HCT116 (cell line): ENCODE results near the gene SEC61G. TPM values are rescaled to one million over a fixed set of nuclear protein-coding genes. Genes with fewer than 3 reads are reported as not detected.

ENCODE experiments used
- ATAC-seq: fragments of 200-7000 bp; cut with Tn5 transposase; 2 replicates; pipeline ENCODE4 v1.9.1; 2020; ENCODE audit warnings: mild to moderate bottlenecking, moderate library complexity
- BruUV-seq: library from RNA; stranded (reverse); fragments of 400-500 nt; replicated peaks from 2 replicates; lab custom pipeline; 2021; lab: Mats Ljungman, UMichigan
- CTCF ChIA-PET: fragments of 300-600 bp; sonication (Branson Sonifier 250); formaldehyde crosslinking; loops from one replicate; lab custom pipeline; 2021; ENCODE audit warnings: antibody characterized with exemption; lab: Charles Lee
- POLR2A ChIA-PET: fragments of 300-600, 350-600 bp; sonication (Branson Sonifier 250); formaldehyde crosslinking; loops from one replicate; lab custom pipeline; 2021; ENCODE audit warnings: antibody characterized with exemption; lab: Charles Lee
- RAD21 ChIA-PET, 2 experiments: fragments of 300-600 bp; sonication (Branson Sonifier 250); formaldehyde crosslinking; loops; one replicate each; lab custom pipeline; 2023; ENCODE audit warnings: low total read pairs in 2 of 2; ENCODE audit not compliant: uncharacterized antibody in 2 of 2, unreplicated experiment in 2 of 2, low non-redundant PET in 1 of 2; lab: Charles Lee
- DNase-seq: peaks from one replicate; pipeline ENCODE4 v3.0.0-alpha.2; 2010; ENCODE audit warnings: low read depth, low spot score
- H2AFZ ChIP-seq: fragments of 200-600 bp; shearing (Covaris generic), sonication (generic); 2 replicates; pipeline ENCODE4 v1.6.1; 2017; ENCODE audit warnings: low read depth, mixed run types, mixed read lengths, antibody characterized with exemption, low read length; ENCODE audit not compliant: poor library complexity, severe bottlenecking
- H3K27ac ChIP-seq: 2 replicates; pipeline ENCODE4 v1.5.1; 2012; ENCODE audit warnings: low read depth, low read length
- H3K27me3 ChIP-seq: fragments of 200-600 bp; sonication (generic); 2 replicates; pipeline ENCODE4 v1.6.1; 2016; ENCODE audit warnings: mixed run types, low read length, mixed read lengths; ENCODE audit not compliant: insufficient read depth
- H3K36me3 ChIP-seq, 2 experiments: fragments of 200-500 bp in 1 of 2; fragments of 200-600 bp in 1 of 2; sonication (Bioruptor generic) in 1 of 2; sonication (generic) in 1 of 2; 2 replicates each; pipeline versions ENCODE4 v1.5.1 to v1.6.1; 2014 to 2016; ENCODE audit warnings: low read length in 2 of 2, inconsistent platforms in 1 of 2, mixed read lengths in 1 of 2, mixed run types in 1 of 2; ENCODE audit not compliant: insufficient read depth in 2 of 2, control insufficient read depth in 1 of 2
- H3K4me1 ChIP-seq, 2 experiments: fragments of 200-600 bp in 1 of 2; sonication (generic) in 1 of 2; 2 replicates each; pipeline versions ENCODE4 v1.5.1 to v1.6.1; 2012 to 2017; ENCODE audit warnings: low read length in 2 of 2, inconsistent platforms in 1 of 2, mild to moderate bottlenecking in 1 of 2, mixed read lengths in 1 of 2, mixed run types in 1 of 2, moderate library complexity in 1 of 2; ENCODE audit not compliant: insufficient read depth in 2 of 2, control insufficient read depth in 1 of 2
- H3K4me2 ChIP-seq: fragments of 200-600 bp; sonication (generic); 2 replicates; pipeline ENCODE4 v1.6.1; 2017; ENCODE audit warnings: mixed run types, low read length, mixed read lengths
- H3K4me3 ChIP-seq, 2 experiments: fragments of 200-600 bp in 1 of 2; sonication (generic) in 1 of 2; replicated peaks in 1 of 2; 2 replicates each; pipeline ENCODE4 v1.5.1; 2011 to 2016; ENCODE audit warnings: low read length in 2 of 2, control low read depth in 1 of 2, low read depth in 1 of 2, mild to moderate bottlenecking in 1 of 2, mixed read lengths in 1 of 2, mixed run types in 1 of 2
- H3K79me2 ChIP-seq: fragments of 200-600 bp; sonication (generic); 2 replicates; pipeline ENCODE4 v1.6.1; 2017; ENCODE audit warnings: mild to moderate bottlenecking, mixed run types, low read length, moderate library complexity, mixed read lengths; ENCODE audit not compliant: insufficient read depth
- H3K9ac ChIP-seq: fragments of 200-600 bp; sonication (generic); 2 replicates; pipeline ENCODE4 v1.6.1; 2016; ENCODE audit warnings: low read length, mixed read lengths
- H3K9me2 ChIP-seq: fragments of 200-600 bp; sonication (generic), shearing (Covaris generic); 2 replicates; pipeline ENCODE4 v1.6.1; 2017; ENCODE audit warnings: mixed run types, mild to moderate bottlenecking, moderate library complexity; ENCODE audit not compliant: insufficient read depth
- H3K9me3 ChIP-seq, 2 experiments: fragments of 200-500 bp in 1 of 2; fragments of 200-600 bp in 1 of 2; sonication (Bioruptor generic) in 1 of 2; sonication (generic) in 1 of 2; 2 replicates each; pipeline ENCODE4 v1.6.1; 2014 to 2017; ENCODE audit warnings: low read length in 2 of 2, mixed read lengths in 2 of 2, inconsistent platforms in 1 of 2, low read depth in 1 of 2, mild to moderate bottlenecking in 1 of 2, mixed run types in 1 of 2, moderate library complexity in 1 of 2; ENCODE audit not compliant: control insufficient read depth in 1 of 2, insufficient read depth in 1 of 2
- H4K20me1 ChIP-seq: fragments of 200-600 bp; sonication (generic), shearing (Covaris generic); 2 replicates; pipeline ENCODE4 v1.6.1; 2017; ENCODE audit warnings: mixed run types, mild to moderate bottlenecking, moderate library complexity; ENCODE audit not compliant: insufficient read depth
- CBX3 ChIP-seq: IDR thresholded peaks from 2 replicates; pipeline ENCODE4 v1.6.1; 2012; ENCODE audit warnings: low read depth
- EGR1 ChIP-seq: IDR thresholded peaks from 2 replicates; pipeline ENCODE4 v1.6.1; 2012; ENCODE audit warnings: low read depth
- EZH2 ChIP-seq: fragments of 200-600 bp; sonication (generic); IDR thresholded peaks from 2 replicates; pipeline ENCODE4 v1.6.1; 2017; ENCODE audit warnings: antibody characterized with exemption, mixed run types
- FOSL1 ChIP-seq: IDR thresholded peaks from 2 replicates; pipeline ENCODE4 v1.6.1; 2012; ENCODE audit warnings: low read depth
- POLR2A ChIP-seq: IDR thresholded peaks from 2 replicates; pipeline ENCODE4 v1.7.0; 2011; ENCODE audit warnings: borderline replicate concordance; ENCODE audit not compliant: insufficient read depth, insufficient read length; ENCODE audit errors: extremely low read depth
- POLR2AphosphoS5 ChIP-seq: IDR thresholded peaks from 2 replicates; pipeline ENCODE4 v1.6.1; 2011; ENCODE audit warnings: mild to moderate bottlenecking, low read depth, low read length, moderate library complexity
- RAD21 ChIP-seq: IDR thresholded peaks from 2 replicates; pipeline ENCODE4 v1.6.1; 2012; ENCODE audit warnings: low read depth, mild to moderate bottlenecking
- REST ChIP-seq: IDR thresholded peaks from 2 replicates; pipeline ENCODE4 v1.6.1; 2012; ENCODE audit warnings: low read depth
- SP1 ChIP-seq: IDR thresholded peaks from 2 replicates; pipeline ENCODE4 v1.6.1; 2012; ENCODE audit warnings: low read depth
- SRF ChIP-seq: IDR thresholded peaks from 2 replicates; pipeline ENCODE4 v1.6.1; 2012; ENCODE audit warnings: low read depth
- ZBTB33 ChIP-seq: IDR thresholded peaks from 2 replicates; pipeline ENCODE4 v1.6.1; 2011; ENCODE audit warnings: mild to moderate bottlenecking, low read length, moderate library complexity; ENCODE audit not compliant: insufficient replicate concordance; ENCODE audit errors: extremely low read depth
- ZNF274 ChIP-seq: fragments of 200-500 bp; sonication (Bioruptor generic); IDR thresholded peaks from 2 replicates; pipeline ENCODE4 v1.6.1; 2014; ENCODE audit warnings: mild to moderate bottlenecking, low read depth, low read length, inconsistent platforms
- intact Hi-C: fragments of 100-400 bp; cut with micrococcal nuclease; formaldehyde crosslinking; loops from 2 replicates; pipeline ENCODE4 v1.10.0; 2022
- total RNA-seq: library from RNA; stranded (reverse); gene quantifications from one replicate; pipeline ENCODE4 v1.2.1, GENCODE V29; 2021; ENCODE audit not compliant: unreplicated experiment
- TF ChIP-seq, protein P1 (sequence below): IDR thresholded peaks from 2 replicates; pipeline ENCODE4 v1.6.1; 2012

SEC61G gene
- total RNA-seq, 1 experiment from 2014 or later, result 147 TPM

DNA sequence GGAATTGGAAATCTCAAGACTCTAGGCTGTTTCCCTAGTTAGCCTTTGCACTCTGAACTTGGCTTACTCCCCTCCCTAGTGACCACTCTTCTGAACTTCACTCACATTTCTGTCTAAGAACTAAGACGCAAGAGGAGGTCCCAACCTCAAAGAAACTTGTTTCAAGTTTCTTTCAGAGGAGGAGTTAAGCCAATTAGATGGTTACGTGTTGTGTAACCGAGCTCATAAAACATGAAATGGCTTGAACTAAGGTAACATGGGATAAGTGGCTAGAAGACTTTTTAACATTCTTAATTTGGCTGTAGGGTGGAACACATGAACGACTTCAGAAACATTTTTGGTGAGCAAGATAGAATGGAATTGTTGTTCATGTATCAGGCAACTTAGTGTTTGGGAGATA is 39.5 kb upstream of the SEC61G start:
- DNase-seq (no peak), ATAC-seq (no peak)
- no peak overlapping the region for H3K4me2 ChIP-seq
- ChIA-PET CTCF (no interaction called here), POLR2A (no interaction called here), RAD21 (no interaction called here)
- no peaks in the 10 kb centered on the region for H3K36me3 ChIP-seq
- H4K20me1 ChIP-seq, result no peaks in the 10 kb centered on the region
- H3K9ac ChIP-seq, result no peak overlapping the region
- intact Hi-C loops, result no loop called here
- H3K9me2 ChIP-seq, result no peaks in the 10 kb centered on the region
- no peak overlapping the region for H3K27ac ChIP-seq
- H3K4me1 ChIP-seq, result peaks cover 0 to 3% of the 10 kb centered on the region in 2 experiments; a peak in 1 of 4 replicates
- H3K79me2 ChIP-seq, result no peaks in the 10 kb centered on the region
- TF ChIP-seq FOSL1 (no peak), POLR2A (no peak), EZH2 (no peak), RAD21 (no peak), CBX3 (no peak), ZNF274 (no peak), ZBTB33 (no peak), POLR2AphosphoS5 (no peak)
- TF ChIP-seq, protein P1, sequence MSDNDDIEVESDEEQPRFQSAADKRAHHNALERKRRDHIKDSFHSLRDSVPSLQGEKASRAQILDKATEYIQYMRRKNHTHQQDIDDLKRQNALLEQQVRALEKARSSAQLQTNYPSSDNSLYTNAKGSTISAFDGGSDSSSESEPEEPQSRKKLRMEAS, result no peak
- TF ChIP-seq, all 23 proteins: peak for 0
- Histone ChIP-seq H3K4me3 (no peak overlapping the region), H3K9me3 (no peaks in the 10 kb centered on the region), H3K27me3 (no peaks in the 10 kb centered on the region), H2AFZ (no peak overlapping the region)
- BruUV-seq, result no TSS peak

- H3K36me3 ChIP-seq, result no peaks in the 10 kb centered on the region
- no peaks in the 10 kb centered on the region for H3K4me1 ChIP-seq
- no peak overlapping the region for H3K27ac ChIP-seq
- CTCF ChIA-PET, result interaction anchor here (1.2 kb wide), 1 partner anchor 9 kb away, joined by 3 read pairs; no protein-coding TSS in a partner anchor
- DNase-seq, result no peak
- intact Hi-C loops, result no loop called here
- H3K9me3 ChIP-seq, result no peaks in the 10 kb centered on the region
- no peaks in the 10 kb centered on the region for H3K9me2 ChIP-seq
- no peak overlapping the region for H3K4me2 ChIP-seq
- H3K27me3 ChIP-seq, result no peaks in the 10 kb centered on the region
- no peaks in the 10 kb centered on the region for H3K79me2 ChIP-seq
- TF ChIP-seq POLR2AphosphoS5 (no peak), SP1 (no peak), EGR1 (no peak), REST (no peak), SRF (no peak)
- H3K9ac ChIP-seq, result no peak overlapping the region
- no peak for ATAC-seq
- POLR2A ChIA-PET, result no interaction called here
- H2AFZ ChIP-seq, result no peak overlapping the region
- no TSS peak for BruUV-seq
- RAD21 ChIA-PET, result no interaction called here
- no peaks in the 10 kb centered on the region for H4K20me1 ChIP-seq
- no peak overlapping the region for H3K4me3 ChIP-seq
These were observed 37.8 kb upstream of the SEC61G start for GRCh38 chr7:54796853-54797252.
